HepG2 (cell line): ENCODE results near the gene COG1. TPM values are rescaled to one million over a fixed set of nuclear protein-coding genes. Genes with fewer than 3 reads are reported as not detected.
A peak's percentile ranks its signal among the peaks of the same experiment; 100 is the strongest.

Source experiments
- ATAC-seq: fragments of 200-7000 bp; cut with Tn5 transposase; 3 replicates; pipeline ENCODE4 v1.9.1; 2020; ENCODE audit warnings: mild to moderate bottlenecking, moderate library complexity
- BruUV-seq: library from RNA; stranded (reverse); fragments of 400-500 nt; replicated peaks from 2 replicates; lab custom pipeline; 2021; lab: Mats Ljungman, UMichigan
- CTCF ChIA-PET: fragments of 300-600 bp; formaldehyde crosslinking; extraction: SDS; loops from one replicate; lab custom pipeline; 2021; ENCODE audit warnings: low total read pairs, inconsistent platforms, low intra/inter-chr PET ratio; lab: Yijun Ruan, JAX
- POLR2A ChIA-PET: fragments of 350-600 bp; sonication (Branson Sonifier 250); formaldehyde crosslinking; loops from one replicate; lab custom pipeline; 2020; ENCODE audit warnings: antibody characterized with exemption, inconsistent platforms; lab: Yijun Ruan, JAX
- DNase-seq: peaks from one replicate; pipeline ENCODE4 v3.0.0-alpha.2; 2015; ENCODE audit warnings: low spot score
- FAIRE-seq: peaks from 3 replicates; lab custom pipeline; 2011; peaks lifted over from hg19 to GRCh38; lab: Jason Lieb, UNC
- H2AFZ ChIP-seq: one replicate; pipeline ENCODE4 v1.6.1; 2011; ENCODE audit warnings: low read length, inconsistent platforms
- H3K27ac ChIP-seq: fragments of 300-600 bp; 3 replicates; pipeline ENCODE4 v1.8.0; 2011; ENCODE audit warnings: mixed run types, mild to moderate bottlenecking, mixed read lengths, low read length, inconsistent platforms; ENCODE audit not compliant: insufficient read depth; ENCODE audit errors: extremely low read length
- H3K27me3 ChIP-seq, 2 experiments: fragments of 200-600 bp in 1 of 2; 2 replicates in 1 of 2; 3 replicates in 1 of 2; pipeline versions ENCODE4 v1.6.0 to v1.8.0; 2011; ENCODE audit warnings: low read length in 2 of 2, mild to moderate bottlenecking in 2 of 2, moderate library complexity in 2 of 2, inconsistent platforms in 1 of 2; ENCODE audit not compliant: insufficient read depth in 2 of 2, control insufficient read depth in 1 of 2
- H3K36me3 ChIP-seq, 2 experiments: fragments of 200-600 bp in 1 of 2; replicated peaks in 1 of 2; 2 replicates in 1 of 2; 3 replicates in 1 of 2; pipeline versions ENCODE4 v1.5.1 to v1.8.0; 2011; ENCODE audit warnings: low read length in 2 of 2, inconsistent platforms in 1 of 2; ENCODE audit not compliant: insufficient read depth in 2 of 2, control insufficient read depth in 1 of 2
- H3K4me1 ChIP-seq: 2 replicates; pipeline ENCODE4 v1.5.1; 2012; ENCODE audit warnings: low read length, inconsistent platforms; ENCODE audit not compliant: insufficient read depth
- H3K4me2 ChIP-seq: 2 replicates; pipeline ENCODE4 v1.6.0; 2011; ENCODE audit warnings: low read depth, low read length, inconsistent platforms
- H3K4me3 ChIP-seq, 3 experiments: fragments of 200-600 bp in 1 of 3; sonication (generic), shearing (Covaris generic) in 1 of 3; replicated peaks in 1 of 3; 2 replicates each; pipeline ENCODE4 v1.5.1; 2011 to 2016; ENCODE audit warnings: low read length in 3 of 3, inconsistent platforms in 2 of 3, low read depth in 2 of 3, mild to moderate bottlenecking in 2 of 3, control low read depth in 1 of 3, mixed read lengths in 1 of 3; ENCODE audit not compliant: insufficient read depth in 1 of 3
- H3K79me2 ChIP-seq: one replicate; pipeline ENCODE4 v1.6.1; 2011; ENCODE audit warnings: low read length, inconsistent platforms; ENCODE audit not compliant: insufficient read depth
- H3K9ac ChIP-seq: 2 replicates; pipeline ENCODE4 v1.6.0; 2011; ENCODE audit warnings: mild to moderate bottlenecking, low read depth, low read length, inconsistent platforms; ENCODE audit not compliant: insufficient read depth
- H3K9me3 ChIP-seq: 2 replicates; pipeline ENCODE4 v1.5.1; 2012; ENCODE audit warnings: mild to moderate bottlenecking, low read length
- H4K20me1 ChIP-seq: 2 replicates; pipeline ENCODE4 v1.6.0; 2011; ENCODE audit warnings: inconsistent platforms, mild to moderate bottlenecking, low read length, moderate library complexity; ENCODE audit not compliant: insufficient read depth
- ARNT ChIP-seq: fragments of 450-650 bp; IDR thresholded peaks from 2 replicates; pipeline ENCODE4 v1.6.1; 2017
- HES4 ChIP-seq: sonication (generic); formaldehyde crosslinking; IDR thresholded peaks from 2 replicates; pipeline ENCODE4 v1.9.0; 2021; ENCODE audit warnings: mild to moderate bottlenecking, missing genetic modification reagents, borderline replicate concordance
- RBFOX2 ChIP-seq: fragments of 200-400 bp; formaldehyde crosslinking; IDR thresholded peaks from 2 replicates; pipeline ENCODE4 v1.6.1; 2017; ENCODE audit warnings: low read depth, mild to moderate bottlenecking, low read length
- ZBTB3 ChIP-seq: sonication (generic); formaldehyde crosslinking; IDR thresholded peaks from 2 replicates; pipeline ENCODE4 v1.4.0; 2020; ENCODE audit warnings: low read depth, mild to moderate bottlenecking, moderate library complexity, missing genetic modification reagents, borderline replicate concordance
- ZNF441 ChIP-seq: sonication (generic); formaldehyde crosslinking; IDR thresholded peaks from 2 replicates; pipeline ENCODE4 v1.7.0; 2021; ENCODE audit warnings: missing genetic modification reagents, borderline replicate concordance
- ZNF570 ChIP-seq: sonication (generic); formaldehyde crosslinking; IDR thresholded peaks from 2 replicates; pipeline ENCODE4 v1.4.0; 2020; ENCODE audit warnings: mild to moderate bottlenecking, missing genetic modification reagents, borderline replicate concordance
- WGBS: methylation state at CpG from one replicate; pipeline ENCODE4 v1.1.6; 2017; ENCODE audit warnings: low lambda C conversion rate; 5-methylcytosine and 5-hydroxymethylcytosine counted together
- in situ Hi-C: cut with HindIII; loops from 2 replicates; pipeline ENCODE4 v1.10.0; 2017; ENCODE audit warnings: low pct_unique_long_range_greater_than_20kb; ENCODE audit not compliant: extremely low pct_ligation_motif_present
- intact Hi-C: fragments of 100-400 bp; cut with micrococcal nuclease; formaldehyde crosslinking; loops from one replicate; pipeline ENCODE4 v1.10.0; 2022; ENCODE audit not compliant: unreplicated experiment
- polyA plus RNA-seq, 8 experiments: library from polyadenylated mRNA; depleted of rRNA in 3 of 8; stranded (reverse) in 7 of 8; unstranded in 1 of 8; fragments of >200 nt; fragmentation: Illumina TruSeq in 4 of 8; extraction: Trizol in 4 of 8; gene quantifications; 2 replicates each; pipeline versions ENCODE4 v1.2.1 to v1.2.3, GENCODE V29; 2011 to 2016; ENCODE audit warnings: low read depth in 4 of 8, missing spikeins in 1 of 8, mixed read lengths in 1 of 8; ENCODE audit not compliant: insufficient read depth in 1 of 8
- total RNA-seq, 5 experiments: library from RNA; depleted of rRNA; stranded (reverse); fragments of >200 nt; fragmentation: Illumina TruSeq; extraction: Trizol; gene quantifications; 2 replicates each; pipeline ENCODE4 v1.2.3, GENCODE V29; 2016; ENCODE audit warnings: low read depth in 1 of 5
- TF ChIP-seq, protein P1 (sequence below): sonication (generic); formaldehyde crosslinking; IDR thresholded peaks from 2 replicates; pipeline ENCODE4 v1.8.0; 2022; ENCODE audit warnings: missing genetic modification reagents, mild to moderate bottlenecking, inconsistent platforms, borderline replicate concordance
- TF ChIP-seq, protein P2 (sequence below): sonication (generic); formaldehyde crosslinking; IDR thresholded peaks from 2 replicates; pipeline ENCODE4 v1.4.0; 2020; ENCODE audit warnings: missing genetic modification reagents
- TF ChIP-seq, protein P3 (sequence below): sonication (generic); formaldehyde crosslinking; IDR thresholded peaks from 2 replicates; pipeline ENCODE4 v1.8.0; 2022; ENCODE audit warnings: missing genetic modification reagents, low read depth, mild to moderate bottlenecking, borderline replicate concordance
- TF ChIP-seq, protein P4 (sequence below): IDR thresholded peaks from 2 replicates; pipeline ENCODE4 v1.6.1; 2016
- TF ChIP-seq, protein P5 (sequence below): sonication (generic); formaldehyde crosslinking; IDR thresholded peaks from 2 replicates; pipeline ENCODE4 v1.8.1; 2023; ENCODE audit warnings: mild to moderate bottlenecking, missing genetic modification reagents

The COG1 gene
- total and polyA plus RNA-seq, 2 of the 13 experiments (the other 11 are each of a cell fraction or from before 2014, with no cell fraction given): 36.6 to 39.7 TPM

DNA sequence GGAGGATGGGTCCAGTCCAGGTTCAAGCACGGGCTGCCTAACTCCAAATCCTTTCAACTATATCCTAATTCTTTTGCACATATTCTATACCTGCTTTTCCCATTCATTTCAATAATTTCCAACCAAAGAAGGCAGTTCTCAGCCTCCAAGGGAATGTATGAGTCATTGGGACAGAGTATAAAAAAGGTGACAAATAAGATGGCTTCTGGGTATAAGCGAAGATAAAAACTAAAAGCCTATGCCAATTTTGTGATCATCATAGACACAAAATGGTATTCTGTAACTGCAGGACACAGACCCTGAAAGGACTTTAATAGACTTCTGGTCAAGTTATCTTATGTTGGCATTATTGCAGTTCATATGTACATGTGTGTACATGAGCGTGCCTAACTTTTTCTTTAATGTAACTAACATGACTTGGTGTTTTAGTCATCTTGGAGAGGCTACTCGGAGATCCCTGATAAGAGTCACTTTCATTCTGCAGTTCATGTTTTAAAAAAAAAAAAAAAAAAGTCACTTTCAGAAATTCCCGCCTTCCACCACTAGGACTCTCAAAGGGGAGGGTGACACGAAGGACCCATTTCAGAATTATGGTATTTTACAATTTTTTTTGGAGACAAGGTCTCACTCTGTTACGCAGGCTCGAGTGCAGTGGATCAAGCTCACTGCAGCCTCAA, 17.3 kb downstream of the COG1 start (continued):
- TF ChIP-seq, protein P1, sequence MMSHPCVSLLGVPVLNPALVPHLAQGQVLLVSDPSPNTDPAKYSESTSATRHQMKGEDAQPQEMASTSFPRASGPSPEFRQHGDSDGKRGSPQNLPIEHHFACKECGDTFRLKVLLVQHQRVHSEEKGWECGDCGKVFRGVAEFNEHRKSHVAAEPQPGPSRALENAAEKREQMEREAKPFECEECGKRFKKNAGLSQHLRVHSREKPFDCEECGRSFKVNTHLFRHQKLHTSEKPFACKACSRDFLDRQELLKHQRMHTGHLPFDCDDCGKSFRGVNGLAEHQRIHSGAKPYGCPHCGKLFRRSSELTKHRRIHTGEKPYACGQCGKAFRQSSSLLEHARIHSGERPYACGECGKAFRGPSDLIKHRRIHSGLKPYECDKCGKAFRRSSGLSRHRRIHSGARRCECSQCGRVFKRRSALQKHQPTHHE (CRISPR knock-in tag): no peak
- TF ChIP-seq RBFOX2: 0 out of 2 replicates have a peak, but pooled peaks have one; percentile 17
- TF ChIP-seq, protein P2, sequence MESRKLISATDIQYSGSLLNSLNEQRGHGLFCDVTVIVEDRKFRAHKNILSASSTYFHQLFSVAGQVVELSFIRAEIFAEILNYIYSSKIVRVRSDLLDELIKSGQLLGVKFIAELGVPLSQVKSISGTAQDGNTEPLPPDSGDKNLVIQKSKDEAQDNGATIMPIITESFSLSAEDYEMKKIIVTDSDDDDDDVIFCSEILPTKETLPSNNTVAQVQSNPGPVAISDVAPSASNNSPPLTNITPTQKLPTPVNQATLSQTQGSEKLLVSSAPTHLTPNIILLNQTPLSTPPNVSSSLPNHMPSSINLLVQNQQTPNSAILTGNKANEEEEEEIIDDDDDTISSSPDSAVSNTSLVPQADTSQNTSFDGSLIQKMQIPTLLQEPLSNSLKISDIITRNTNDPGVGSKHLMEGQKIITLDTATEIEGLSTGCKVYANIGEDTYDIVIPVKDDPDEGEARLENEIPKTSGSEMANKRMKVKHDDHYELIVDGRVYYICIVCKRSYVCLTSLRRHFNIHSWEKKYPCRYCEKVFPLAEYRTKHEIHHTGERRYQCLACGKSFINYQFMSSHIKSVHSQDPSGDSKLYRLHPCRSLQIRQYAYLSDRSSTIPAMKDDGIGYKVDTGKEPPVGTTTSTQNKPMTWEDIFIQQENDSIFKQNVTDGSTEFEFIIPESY (CRISPR knock-in tag): no peak
- TF ChIP-seq, protein P3, sequence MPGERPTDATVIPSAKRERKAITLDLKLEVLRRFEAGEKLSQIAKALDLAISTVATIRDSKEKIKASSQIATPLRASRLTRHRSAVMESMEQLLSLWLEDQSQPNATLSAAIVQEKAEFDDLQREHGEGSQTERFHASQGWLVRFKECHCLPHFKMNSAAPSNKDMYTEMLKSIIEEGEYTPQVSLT: no peak

DNA sequence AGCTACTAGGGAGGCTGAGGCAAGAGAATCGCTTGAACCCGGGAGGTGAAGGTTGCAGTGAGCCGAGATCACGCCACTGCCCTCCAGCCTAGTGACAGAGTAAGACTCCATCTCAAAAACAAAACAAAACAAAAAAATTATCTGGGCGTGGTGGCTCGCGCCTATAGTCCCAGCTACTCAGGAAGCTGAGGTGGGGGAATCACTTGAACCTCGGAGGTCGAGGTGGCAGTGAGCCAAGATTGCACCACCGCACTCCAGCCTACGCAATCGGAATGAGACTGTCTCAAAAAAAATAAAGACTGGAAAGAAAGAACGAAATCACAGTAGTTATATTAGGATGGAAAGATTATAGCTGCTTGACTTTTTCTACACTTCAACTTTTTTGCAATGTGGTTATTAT, 18.9 kb downstream of the COG1 start:
- Histone ChIP-seq H3K9ac (no peak overlapping the region), H3K27ac (no peak overlapping the region), H3K36me3 (peaks cover 13 to 47% of the 10 kb centered on the region in 2 experiments), H3K4me2 (no peak overlapping the region), H3K79me2 (peaks cover 10% of the 10 kb centered on the region), H4K20me1 (no peaks in the 10 kb centered on the region), H3K27me3 (no peaks in the 10 kb centered on the region), H2AFZ (no peak overlapping the region), H3K9me3 (no peaks in the 10 kb centered on the region), H3K4me3 (no peak overlapping the region), H3K4me1 (peaks cover 12% of the 10 kb centered on the region; the same call in 1 of the 2 replicates)
- CTCF ChIA-PET: no interaction called here
- no peak for DNase-seq
- POLR2A ChIA-PET: interaction anchor here (0.8 to 1.0 kb wide), 2 partner anchors 11 to 20 kb away, joined by 3 read pairs; a partner anchor contains a TSS
- no peak for ATAC-seq
- 91% methylated on average over 13 of the region's 13 CpGs for WGBS
- no peak for FAIRE-seq
- BruUV-seq: no TSS peak
- in situ Hi-C loops (no loop called here), intact Hi-C loops (no loop called here)
- TF ChIP-seq ZNF570 (CRISPR knock-in tag) (no peak), ZBTB3 (no peak), HES4 (CRISPR knock-in tag) (no peak), ZNF441 (CRISPR knock-in tag) (no peak), ARNT (no peak)
- TF ChIP-seq, protein P4, sequence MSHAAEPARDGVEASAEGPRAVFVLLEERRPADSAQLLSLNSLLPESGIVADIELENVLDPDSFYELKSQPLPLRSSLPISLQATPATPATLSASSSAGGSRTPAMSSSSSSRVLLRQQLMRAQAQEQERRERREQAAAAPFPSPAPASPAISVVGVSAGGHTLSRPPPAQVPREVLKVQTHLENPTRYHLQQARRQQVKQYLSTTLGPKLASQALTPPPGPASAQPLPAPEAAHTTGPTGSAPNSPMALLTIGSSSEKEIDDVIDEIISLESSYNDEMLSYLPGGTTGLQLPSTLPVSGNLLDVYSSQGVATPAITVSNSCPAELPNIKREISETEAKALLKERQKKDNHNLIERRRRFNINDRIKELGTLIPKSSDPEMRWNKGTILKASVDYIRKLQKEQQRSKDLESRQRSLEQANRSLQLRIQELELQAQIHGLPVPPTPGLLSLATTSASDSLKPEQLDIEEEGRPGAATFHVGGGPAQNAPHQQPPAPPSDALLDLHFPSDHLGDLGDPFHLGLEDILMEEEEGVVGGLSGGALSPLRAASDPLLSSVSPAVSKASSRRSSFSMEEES (CRISPR knock-in tag): no peak
- TF ChIP-seq, protein P5, sequence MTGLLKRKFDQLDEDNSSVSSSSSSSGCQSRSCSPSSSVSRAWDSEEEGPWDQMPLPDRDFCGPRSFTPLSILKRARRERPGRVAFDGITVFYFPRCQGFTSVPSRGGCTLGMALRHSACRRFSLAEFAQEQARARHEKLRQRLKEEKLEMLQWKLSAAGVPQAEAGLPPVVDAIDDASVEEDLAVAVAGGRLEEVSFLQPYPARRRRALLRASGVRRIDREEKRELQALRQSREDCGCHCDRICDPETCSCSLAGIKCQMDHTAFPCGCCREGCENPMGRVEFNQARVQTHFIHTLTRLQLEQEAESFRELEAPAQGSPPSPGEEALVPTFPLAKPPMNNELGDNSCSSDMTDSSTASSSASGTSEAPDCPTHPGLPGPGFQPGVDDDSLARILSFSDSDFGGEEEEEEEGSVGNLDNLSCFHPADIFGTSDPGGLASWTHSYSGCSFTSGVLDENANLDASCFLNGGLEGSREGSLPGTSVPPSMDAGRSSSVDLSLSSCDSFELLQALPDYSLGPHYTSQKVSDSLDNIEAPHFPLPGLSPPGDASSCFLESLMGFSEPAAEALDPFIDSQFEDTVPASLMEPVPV (CRISPR knock-in tag): no peak
